Measurements from ENCODE around the gene SLC9A7.
A peak's percentile ranks its signal among the peaks of the same experiment; 100 is the strongest.

SLC9A7 gene

DNA sequence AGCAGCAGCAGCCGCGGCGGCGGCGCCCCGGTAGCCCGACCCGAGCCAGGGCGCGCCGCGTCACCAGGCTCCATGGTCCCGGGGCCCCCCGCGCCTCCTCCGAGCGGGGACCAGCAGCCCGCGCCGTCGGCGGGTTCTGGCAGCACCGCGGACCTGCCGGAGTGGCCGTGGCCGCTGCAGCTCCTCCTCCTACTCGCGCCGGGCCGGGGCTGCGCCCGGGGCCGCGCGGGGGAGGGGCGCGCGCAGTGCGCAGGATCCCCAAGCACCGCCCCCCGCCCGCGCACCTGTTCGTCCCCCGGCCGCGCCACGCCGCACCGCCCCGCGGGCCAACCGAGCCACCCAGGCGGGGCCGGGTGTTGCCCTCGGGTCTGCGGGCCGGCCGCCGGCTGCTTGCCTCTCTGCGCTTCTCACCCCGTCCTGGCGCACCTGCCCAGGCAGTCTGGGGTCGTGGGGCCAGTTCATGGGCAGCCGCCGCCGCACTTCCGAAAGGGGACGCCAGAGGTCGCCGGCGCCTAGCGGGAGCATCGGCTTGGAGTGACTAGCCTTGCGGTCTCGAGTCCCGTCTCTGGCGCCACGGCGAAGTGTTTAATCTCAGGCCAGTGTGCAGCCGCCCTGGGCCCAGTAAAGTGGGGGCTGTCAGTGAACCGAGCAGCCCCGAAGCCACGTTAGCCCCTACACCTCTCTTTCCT, at the start of gene SLC9A7:
TSS of gene SLC9A7 (minus strand) at position 163 of the 689 bp plus-strand sequence. CDS start at position 74, 89 bp downstream.
- peak; percentile 17; the same call in 1 of the 2 replicates for TF ChIP-seq MYC (IDR thresholded peaks at IDR 0.05; ENCODE audit: low read depth, low read length)
- TF ChIP-seq POLR2A (IDR thresholded peaks at IDR 0.05; ENCODE audit: extremely low read depth, insufficient read length): no peak
- TF ChIP-seq, protein P1, sequence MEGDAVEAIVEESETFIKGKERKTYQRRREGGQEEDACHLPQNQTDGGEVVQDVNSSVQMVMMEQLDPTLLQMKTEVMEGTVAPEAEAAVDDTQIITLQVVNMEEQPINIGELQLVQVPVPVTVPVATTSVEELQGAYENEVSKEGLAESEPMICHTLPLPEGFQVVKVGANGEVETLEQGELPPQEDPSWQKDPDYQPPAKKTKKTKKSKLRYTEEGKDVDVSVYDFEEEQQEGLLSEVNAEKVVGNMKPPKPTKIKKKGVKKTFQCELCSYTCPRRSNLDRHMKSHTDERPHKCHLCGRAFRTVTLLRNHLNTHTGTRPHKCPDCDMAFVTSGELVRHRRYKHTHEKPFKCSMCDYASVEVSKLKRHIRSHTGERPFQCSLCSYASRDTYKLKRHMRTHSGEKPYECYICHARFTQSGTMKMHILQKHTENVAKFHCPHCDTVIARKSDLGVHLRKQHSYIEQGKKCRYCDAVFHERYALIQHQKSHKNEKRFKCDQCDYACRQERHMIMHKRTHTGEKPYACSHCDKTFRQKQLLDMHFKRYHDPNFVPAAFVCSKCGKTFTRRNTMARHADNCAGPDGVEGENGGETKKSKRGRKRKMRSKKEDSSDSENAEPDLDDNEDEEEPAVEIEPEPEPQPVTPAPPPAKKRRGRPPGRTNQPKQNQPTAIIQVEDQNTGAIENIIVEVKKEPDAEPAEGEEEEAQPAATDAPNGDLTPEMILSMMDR (IDR thresholded peaks at IDR 0.05; ENCODE audit: low read depth, low read length): peak; percentile 59
- 0 out of 2 replicates have a peak, but pooled peaks have one; percentile 6 for TF ChIP-seq MAX (IDR thresholded peaks at IDR 0.05; ENCODE audit: low read depth, low read length)
- H3K4me3 ChIP-seq (ENCODE audit: low read depth, low read length): peak within 1 kb of the TSS; percentile 44
- peak; percentile 84 for DNase-seq (ENCODE audit: low read depth)

- no peak overlapping the region for H3K4me3 ChIP-seq (ENCODE audit: low read depth, low read length)
- no peak for DNase-seq (ENCODE audit: low read depth)
- no peak for TF ChIP-seq MAX (IDR thresholded peaks at IDR 0.05; ENCODE audit: low read depth, low read length)
- TF ChIP-seq MYC (IDR thresholded peaks at IDR 0.05; ENCODE audit: low read depth, low read length): no peak
- no peak for TF ChIP-seq POLR2A (IDR thresholded peaks at IDR 0.05; ENCODE audit: extremely low read depth, insufficient read length)
- TF ChIP-seq, protein P1 (IDR thresholded peaks at IDR 0.05; ENCODE audit: low read depth, low read length): no peak
Measured at GRCh38 chrX:46805270-46805669, 46.4 kb upstream of the SLC9A7 start.

- H3K4me3 ChIP-seq (ENCODE audit: low read depth, low read length): no peak overlapping the region
- peak; percentile 20 for DNase-seq (ENCODE audit: low read depth)
- TF ChIP-seq, protein P1 (IDR thresholded peaks at IDR 0.05; ENCODE audit: low read depth, low read length): peak; percentile 10
- no peak for TF ChIP-seq MYC (IDR thresholded peaks at IDR 0.05; ENCODE audit: low read depth, low read length)
Measured at GRCh38 chrX:46803140-46803539, 44.2 kb upstream of the SLC9A7 start.

GRCh38 chrX:46796574-46797191, 37.8 kb upstream of the SLC9A7 start:
- peak; percentile 74 for DNase-seq (ENCODE audit: low read depth)
- TF ChIP-seq MAX (IDR thresholded peaks at IDR 0.05; ENCODE audit: low read depth, low read length) (0 out of 2 replicates have a peak, but pooled peaks have one; percentile 17), POLR2A (IDR thresholded peaks at IDR 0.05; ENCODE audit: extremely low read depth, insufficient read length) (no peak), MYC (IDR thresholded peaks at IDR 0.05; ENCODE audit: low read depth, low read length) (no peak)
- TF ChIP-seq, protein P1 (IDR thresholded peaks at IDR 0.05; ENCODE audit: low read depth, low read length): peak; percentile 61
- no peak overlapping the region for H3K4me3 ChIP-seq (ENCODE audit: low read depth, low read length)

DNA sequence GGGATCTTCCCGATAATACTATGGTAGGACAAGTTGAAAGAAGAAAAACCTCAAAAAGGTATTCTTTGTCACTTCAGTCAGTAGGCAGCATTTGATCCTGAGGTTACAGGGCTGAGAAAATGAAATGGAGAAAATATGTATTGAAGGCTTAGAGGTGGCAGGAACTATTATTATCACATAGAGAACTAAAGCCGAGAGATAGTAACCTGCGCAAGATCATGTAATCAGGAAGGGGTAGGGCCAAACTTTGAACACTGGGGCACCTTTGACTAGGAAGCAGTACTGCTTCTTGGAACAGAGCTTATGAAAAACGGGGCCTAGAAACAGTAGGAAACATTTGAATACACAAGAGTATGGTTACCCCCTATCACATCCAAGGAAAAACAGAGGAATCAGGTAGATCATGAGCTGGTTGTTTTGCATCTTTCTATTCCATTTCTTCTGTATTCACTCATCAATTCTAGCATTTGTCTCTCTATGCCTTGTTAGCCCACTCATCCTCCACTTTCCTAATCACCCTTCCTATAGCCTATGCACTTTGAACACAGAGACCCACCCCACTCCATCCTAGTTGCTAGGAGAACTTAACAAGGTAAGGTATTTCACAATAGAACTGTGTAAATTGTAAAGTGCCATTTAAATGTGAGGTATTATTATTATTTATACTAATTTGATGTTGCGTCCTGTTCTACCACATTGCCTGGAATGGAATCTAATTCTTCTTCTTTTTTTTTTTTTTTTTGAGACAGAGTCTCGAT, 34.6 kb upstream of the SLC9A7 start:
- peak; percentile 2 for DNase-seq (ENCODE audit: low read depth)
- TF ChIP-seq POLR2A (IDR thresholded peaks at IDR 0.05; ENCODE audit: extremely low read depth, insufficient read length) (no peak), MYC (IDR thresholded peaks at IDR 0.05; ENCODE audit: low read depth, low read length) (no peak)
- H3K4me3 ChIP-seq (ENCODE audit: low read depth, low read length): peak overlapping the region; percentile 46

GRCh38 chrX:46792810-46793188, 33.9 kb upstream of the SLC9A7 start:
- peak overlapping the region; percentile 46 for H3K4me3 ChIP-seq (ENCODE audit: low read depth, low read length)

More at GRCh38 chrX:46792810-46793188, 33.9 kb upstream of the SLC9A7 start:
- no peak for DNase-seq (ENCODE audit: low read depth)
- TF ChIP-seq, protein P1 (IDR thresholded peaks at IDR 0.05; ENCODE audit: low read depth, low read length): no peak
- TF ChIP-seq POLR2A (IDR thresholded peaks at IDR 0.05; ENCODE audit: extremely low read depth, insufficient read length): no peak
- no peak for TF ChIP-seq MAX (IDR thresholded peaks at IDR 0.05; ENCODE audit: low read depth, low read length)
- no peak for TF ChIP-seq MYC (IDR thresholded peaks at IDR 0.05; ENCODE audit: low read depth, low read length)

Measured in NB4 (cell line).